Endodermal cell (in vitro differentiated cells): ENCODE measurements around the gene C12orf42. TPM values are rescaled to one million over a fixed set of nuclear protein-coding genes. Genes with fewer than 3 reads are reported as not detected.

Experiments
- DNase-seq: peaks from one replicate; pipeline ENCODE4 v3.0.0-alpha.2; 2017
- H3K27ac ChIP-seq: 2 replicates; pipeline ENCODE4 v1.5.1; 2013; ENCODE audit warnings: mild to moderate bottlenecking, low read depth, low read length, moderate library complexity
- H3K27me3 ChIP-seq: 2 replicates; pipeline ENCODE4 v1.6.1; 2013; ENCODE audit warnings: mild to moderate bottlenecking, low read length, moderate library complexity; ENCODE audit not compliant: insufficient read depth, control insufficient read depth, poor library complexity, severe bottlenecking
- H3K36me3 ChIP-seq: 2 replicates; pipeline ENCODE4 v1.7.0; 2013; ENCODE audit warnings: mild to moderate bottlenecking, low read length, moderate library complexity; ENCODE audit not compliant: control insufficient read depth, insufficient read depth
- H3K4me1 ChIP-seq: one replicate; pipeline ENCODE4 v1.7.0; 2013; ENCODE audit warnings: low read length; ENCODE audit not compliant: control insufficient read depth, insufficient read depth
- H3K4me3 ChIP-seq: 2 replicates; pipeline ENCODE4 v1.5.1; 2013; ENCODE audit warnings: mild to moderate bottlenecking, low read length, moderate library complexity
- H3K9ac ChIP-seq: 2 replicates; pipeline ENCODE4 v1.6.1; 2013; ENCODE audit warnings: mild to moderate bottlenecking, low read length, moderate library complexity; ENCODE audit not compliant: poor library complexity, severe bottlenecking; ENCODE audit errors: extremely low read depth
- H3K9me3 ChIP-seq: 2 replicates; pipeline ENCODE4 v1.6.1; 2013; ENCODE audit warnings: mild to moderate bottlenecking, low read length, moderate library complexity; ENCODE audit not compliant: control insufficient read depth
- H3K27ac Mint-ChIP-seq: 2 replicates; pipeline ENCODE4 v1.8.0; 2020; ENCODE audit warnings: mixed read lengths
- H3K27me3 Mint-ChIP-seq: 2 replicates; pipeline ENCODE4 v1.8.0; 2021; ENCODE audit warnings: mild to moderate bottlenecking, mixed read lengths; ENCODE audit not compliant: insufficient read depth
- H3K36me3 Mint-ChIP-seq: 2 replicates; pipeline ENCODE4 v1.8.0; 2020; ENCODE audit warnings: low read depth, mixed read lengths
- H3K4me1 Mint-ChIP-seq: 2 replicates; pipeline ENCODE4 v1.8.0; 2020; ENCODE audit warnings: mixed read lengths
- H3K4me3 Mint-ChIP-seq: 2 replicates; pipeline ENCODE4 v1.8.0; 2020; ENCODE audit warnings: mild to moderate bottlenecking, moderate library complexity, mixed read lengths
- H3K9me3 Mint-ChIP-seq: 2 replicates; pipeline ENCODE4 v1.8.0; 2020; ENCODE audit warnings: mild to moderate bottlenecking, mixed read lengths
- WGBS, 2 experiments: methylation state at CpG; one replicate each; pipeline versions ENCODE4 v1.1.5 to v1.1.7; 2013; ENCODE audit warnings: missing lambda C conversion rate in 2 of 2, mixed read lengths in 1 of 2; ENCODE audit not compliant: insufficient coverage in 1 of 2, insufficient read length in 1 of 2; 5-methylcytosine and 5-hydroxymethylcytosine counted together
- total RNA-seq, 2 donors: library from RNA; stranded (reverse); fragmentation: NEBNext Ultra II Directional in 1 of 2; extraction: Animal tissue kit (Norgen Biotek cat#: 25700) in 1 of 2; gene quantifications; 2 replicates in 1 of 2; 3 replicates in 1 of 2; pipeline ENCODE4 v1.2.1, GENCODE V29; 2021
- TF ChIP-seq, protein P1 (sequence below): fragments of 200-600 bp; sonication (generic); conservative IDR thresholded peaks from 2 replicates; pipeline ENCODE4 v1.5.0; 2021; ENCODE audit warnings: antibody characterized with exemption, mild to moderate bottlenecking

C12orf42 gene
- total RNA-seq, 2 donors from 2014 or later = not detected

DNA sequence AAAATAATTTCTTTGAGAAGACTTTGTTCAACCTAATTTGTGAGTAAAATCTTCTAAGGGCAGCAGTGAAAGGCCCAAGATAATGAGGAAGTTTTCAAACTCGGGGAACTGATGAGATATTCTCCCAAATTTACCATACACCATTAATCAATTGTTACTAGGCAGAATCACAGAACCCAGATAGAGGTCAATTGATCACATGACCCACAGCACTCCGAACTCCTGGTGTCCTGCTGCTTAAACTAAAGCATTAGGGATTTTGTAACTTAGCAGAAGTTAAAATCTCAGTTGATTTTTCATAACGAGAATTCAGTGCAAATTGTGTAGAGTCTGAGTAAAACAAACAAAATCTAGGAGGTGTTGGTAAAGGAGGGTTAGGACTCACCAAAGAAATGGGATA, 207.8 kb downstream of the C12orf42 start:
- Histone ChIP-seq H3K27me3 (no peaks in the 10 kb centered on the region), H3K27ac (no peak overlapping the region), H3K9ac (no peak overlapping the region), H3K36me3 (no peaks in the 10 kb centered on the region), H3K9me3 (peaks cover 6% of the 10 kb centered on the region), H3K4me3 (no peak overlapping the region), H3K4me1 (no peaks in the 10 kb centered on the region)
- WGBS, 2 experiments = 78 to 80% methylated on average over 2 to 3 of the region's 3 CpGs
- no peak for DNase-seq
- H3K9me3 Mint-ChIP-seq = peaks cover 11% of the 10 kb centered on the region
- no peak overlapping the region for H3K4me3 Mint-ChIP-seq
- H3K4me1 Mint-ChIP-seq = no peaks in the 10 kb centered on the region
- no peak overlapping the region for H3K27ac Mint-ChIP-seq
- TF ChIP-seq, protein P1, sequence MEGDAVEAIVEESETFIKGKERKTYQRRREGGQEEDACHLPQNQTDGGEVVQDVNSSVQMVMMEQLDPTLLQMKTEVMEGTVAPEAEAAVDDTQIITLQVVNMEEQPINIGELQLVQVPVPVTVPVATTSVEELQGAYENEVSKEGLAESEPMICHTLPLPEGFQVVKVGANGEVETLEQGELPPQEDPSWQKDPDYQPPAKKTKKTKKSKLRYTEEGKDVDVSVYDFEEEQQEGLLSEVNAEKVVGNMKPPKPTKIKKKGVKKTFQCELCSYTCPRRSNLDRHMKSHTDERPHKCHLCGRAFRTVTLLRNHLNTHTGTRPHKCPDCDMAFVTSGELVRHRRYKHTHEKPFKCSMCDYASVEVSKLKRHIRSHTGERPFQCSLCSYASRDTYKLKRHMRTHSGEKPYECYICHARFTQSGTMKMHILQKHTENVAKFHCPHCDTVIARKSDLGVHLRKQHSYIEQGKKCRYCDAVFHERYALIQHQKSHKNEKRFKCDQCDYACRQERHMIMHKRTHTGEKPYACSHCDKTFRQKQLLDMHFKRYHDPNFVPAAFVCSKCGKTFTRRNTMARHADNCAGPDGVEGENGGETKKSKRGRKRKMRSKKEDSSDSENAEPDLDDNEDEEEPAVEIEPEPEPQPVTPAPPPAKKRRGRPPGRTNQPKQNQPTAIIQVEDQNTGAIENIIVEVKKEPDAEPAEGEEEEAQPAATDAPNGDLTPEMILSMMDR = no peak
- no peaks in the 10 kb centered on the region for H3K36me3 Mint-ChIP-seq
- H3K27me3 Mint-ChIP-seq = no peaks in the 10 kb centered on the region

- no peak overlapping the region for H3K27ac Mint-ChIP-seq
- Histone ChIP-seq H3K9ac (no peak overlapping the region), H3K9me3 (no peaks in the 10 kb centered on the region), H3K27ac (no peak overlapping the region), H3K4me3 (no peak overlapping the region), H3K27me3 (no peaks in the 10 kb centered on the region), H3K36me3 (no peaks in the 10 kb centered on the region), H3K4me1 (no peaks in the 10 kb centered on the region)
- 60 to 82% methylated on average over 1 to 2 of the region's 2 CpGs for WGBS, 2 experiments
- TF ChIP-seq, protein P1 = no peak
- no peak overlapping the region for H3K4me3 Mint-ChIP-seq
- no peaks in the 10 kb centered on the region for H3K9me3 Mint-ChIP-seq
- no peaks in the 10 kb centered on the region for H3K27me3 Mint-ChIP-seq
- no peaks in the 10 kb centered on the region for H3K4me1 Mint-ChIP-seq
- H3K36me3 Mint-ChIP-seq = no peaks in the 10 kb centered on the region
- no peak for DNase-seq
These were observed 213.6 kb downstream of the C12orf42 start for GRCh38 chr12:103282124-103282523.

DNA sequence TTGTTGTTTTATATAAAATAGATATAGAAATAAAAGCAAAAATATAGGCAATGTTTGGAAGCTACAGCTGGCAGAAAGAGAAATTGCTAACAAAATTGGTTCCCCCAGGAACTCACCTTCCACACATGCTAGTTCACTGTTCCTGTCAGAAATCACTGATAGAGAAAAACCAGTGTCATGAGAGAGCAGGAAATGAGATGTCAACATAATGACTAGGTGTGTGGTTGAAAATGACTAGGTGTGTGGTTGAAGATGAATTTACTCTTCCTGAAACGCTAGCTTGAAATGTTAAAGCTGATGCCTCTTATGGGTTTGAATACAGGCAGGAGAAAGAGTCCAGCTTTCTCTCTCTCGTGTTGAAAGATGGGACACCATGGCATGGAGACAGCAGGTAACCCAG, 216.3 kb downstream of the C12orf42 start:
- no peak overlapping the region for H3K27ac Mint-ChIP-seq

More for the DNA sequence above, 216.3 kb downstream of the C12orf42 start:
- H3K36me3 ChIP-seq = no peaks in the 10 kb centered on the region
- Mint-ChIP-seq H3K4me1 (no peaks in the 10 kb centered on the region), H3K36me3 (no peaks in the 10 kb centered on the region), H3K4me3 (no peak overlapping the region), H3K9me3 (no peaks in the 10 kb centered on the region), H3K27me3 (no peaks in the 10 kb centered on the region)
- H3K27ac ChIP-seq = no peak overlapping the region
- no peak overlapping the region for H3K9ac ChIP-seq
- H3K9me3 ChIP-seq = no peaks in the 10 kb centered on the region
- no peak for DNase-seq
- 76 to 87% methylated on average over 2 of the region's 2 CpGs for WGBS, 2 experiments
- H3K4me3 ChIP-seq = no peak overlapping the region
- no peaks in the 10 kb centered on the region for H3K4me1 ChIP-seq
- TF ChIP-seq, protein P1 = no peak
- no peaks in the 10 kb centered on the region for H3K27me3 ChIP-seq
